EH (cell line): ENCODE data around the gene KRT14.
"Not testable (repeated sequence)": the region's sequence is repeated elsewhere in the genome, so short reads cannot be mapped to it uniquely, and the experiment has no call there.

Experiments used
- DNase-seq: peaks from one replicate; pipeline ENCODE4 v3.0.0-alpha.2; 2015; ENCODE audit warnings: low read depth

KRT14 gene

DNA sequence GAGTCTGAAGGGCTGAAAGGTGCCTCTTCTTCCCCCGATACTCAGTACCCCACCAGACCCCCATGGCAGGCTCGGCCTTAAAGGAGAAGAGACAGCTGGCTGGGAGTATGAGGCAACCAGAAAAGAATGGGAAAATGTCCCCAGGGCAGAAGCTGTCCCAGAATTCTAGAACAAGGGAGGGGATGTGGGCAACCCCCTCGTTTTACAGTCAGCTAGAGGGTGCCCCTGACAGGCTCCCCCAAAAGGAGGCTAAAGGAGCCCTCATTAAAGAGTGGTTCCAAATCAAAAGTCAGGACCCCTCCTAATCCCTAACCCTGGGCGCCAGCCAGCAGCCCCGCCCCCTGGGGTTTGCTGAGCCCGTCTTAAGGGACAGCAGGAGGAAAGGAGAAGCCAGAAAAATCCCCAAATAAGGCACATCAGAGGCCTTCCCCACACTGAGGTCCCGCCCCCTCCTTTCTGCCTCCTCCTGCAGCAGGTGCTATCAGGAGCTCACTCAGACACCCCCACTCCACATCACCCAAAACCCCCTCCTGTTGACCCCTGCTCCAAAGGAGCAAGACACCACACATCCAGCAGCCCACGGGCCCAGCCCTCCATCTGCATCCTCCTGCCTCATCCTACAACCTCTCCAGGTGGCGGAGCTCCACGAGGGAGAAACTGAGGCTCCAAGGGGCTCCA lies 36.6 kb upstream of the KRT14 start:
- DNase-seq = peak; percentile 61

DNA sequence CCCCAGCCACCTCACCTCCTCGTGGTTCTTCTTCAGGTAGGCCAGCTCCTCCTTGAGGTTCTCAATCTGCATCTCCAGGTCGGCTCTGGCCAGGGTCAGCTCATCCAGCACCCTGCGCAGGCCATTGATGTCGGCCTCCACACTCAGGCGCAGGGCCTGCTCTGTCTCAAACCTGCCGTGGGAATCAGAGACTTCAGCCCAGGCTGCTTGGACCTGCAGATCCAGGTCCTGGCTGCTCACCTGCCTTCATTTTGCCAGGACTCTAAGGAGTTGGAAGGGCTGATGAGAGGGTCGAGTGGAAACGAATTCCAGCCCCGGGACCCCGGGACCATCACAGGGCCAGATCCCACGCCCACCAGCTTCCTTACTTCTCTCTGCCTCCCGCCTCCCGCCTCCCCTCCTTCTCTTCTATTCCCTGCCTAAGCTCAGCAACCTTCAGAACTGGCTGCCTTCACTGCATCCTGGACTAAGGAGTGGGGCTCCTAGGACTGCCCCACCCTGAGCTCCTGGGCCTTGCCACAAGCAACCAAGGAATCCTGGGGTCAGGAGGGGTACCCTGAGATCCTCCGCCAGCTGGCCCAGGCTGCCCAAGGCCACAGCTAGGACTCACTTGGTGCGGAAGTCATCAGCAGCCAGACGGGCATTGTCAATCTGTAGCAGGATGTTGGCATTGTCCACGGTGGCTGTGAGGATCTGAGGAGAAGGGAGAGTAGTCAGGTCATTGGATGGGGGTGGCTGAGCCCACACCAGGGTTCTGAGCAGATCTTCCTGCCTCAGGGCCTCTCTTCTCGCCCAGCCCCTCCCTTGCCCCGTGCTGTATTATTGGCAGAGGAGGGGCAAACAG lies 35.9 kb upstream of the KRT14 start:
- DNase-seq = not testable (repeated sequence)

DNA sequence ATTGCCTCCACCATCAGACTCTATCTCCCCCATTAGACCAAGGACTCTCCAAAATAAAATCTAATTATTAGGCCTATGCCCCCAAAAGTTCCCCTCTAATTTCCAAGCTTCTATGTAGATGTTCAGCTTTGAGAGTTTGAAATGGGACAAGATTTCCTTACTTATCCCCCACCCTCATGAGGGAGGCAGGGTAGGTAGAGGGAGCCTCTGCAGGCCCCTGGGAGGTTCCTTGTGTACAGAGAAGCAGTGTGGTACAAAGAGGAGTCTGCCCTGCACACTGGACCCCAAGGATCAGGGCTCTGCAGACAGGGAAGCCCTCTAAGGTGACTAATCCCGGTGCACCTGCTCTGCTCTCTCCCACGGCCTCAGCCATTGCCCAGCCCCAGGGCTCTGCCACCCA lies 35.2 kb upstream of the KRT14 start:
- no peak for DNase-seq

DNA sequence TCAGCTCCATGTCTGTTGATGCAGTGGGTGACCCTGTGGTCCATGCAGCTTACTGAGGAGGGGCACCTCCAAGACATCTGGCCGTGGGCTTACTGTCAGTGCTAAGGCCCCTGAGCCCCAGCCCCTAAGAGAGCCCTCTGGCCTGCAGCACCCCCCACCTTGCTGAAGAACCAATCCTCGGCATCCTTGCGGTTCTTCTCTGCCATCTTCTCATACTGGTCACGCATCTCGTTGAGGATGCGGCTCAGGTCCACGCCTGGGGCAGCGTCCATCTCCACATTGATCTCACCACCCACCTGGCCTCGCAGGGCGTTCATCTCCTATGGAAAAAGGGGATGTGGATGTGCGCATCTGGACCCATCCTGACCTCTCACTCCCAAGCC lies 34.7 kb upstream of the KRT14 start:
- not testable (repeated sequence) for DNase-seq

DNA sequence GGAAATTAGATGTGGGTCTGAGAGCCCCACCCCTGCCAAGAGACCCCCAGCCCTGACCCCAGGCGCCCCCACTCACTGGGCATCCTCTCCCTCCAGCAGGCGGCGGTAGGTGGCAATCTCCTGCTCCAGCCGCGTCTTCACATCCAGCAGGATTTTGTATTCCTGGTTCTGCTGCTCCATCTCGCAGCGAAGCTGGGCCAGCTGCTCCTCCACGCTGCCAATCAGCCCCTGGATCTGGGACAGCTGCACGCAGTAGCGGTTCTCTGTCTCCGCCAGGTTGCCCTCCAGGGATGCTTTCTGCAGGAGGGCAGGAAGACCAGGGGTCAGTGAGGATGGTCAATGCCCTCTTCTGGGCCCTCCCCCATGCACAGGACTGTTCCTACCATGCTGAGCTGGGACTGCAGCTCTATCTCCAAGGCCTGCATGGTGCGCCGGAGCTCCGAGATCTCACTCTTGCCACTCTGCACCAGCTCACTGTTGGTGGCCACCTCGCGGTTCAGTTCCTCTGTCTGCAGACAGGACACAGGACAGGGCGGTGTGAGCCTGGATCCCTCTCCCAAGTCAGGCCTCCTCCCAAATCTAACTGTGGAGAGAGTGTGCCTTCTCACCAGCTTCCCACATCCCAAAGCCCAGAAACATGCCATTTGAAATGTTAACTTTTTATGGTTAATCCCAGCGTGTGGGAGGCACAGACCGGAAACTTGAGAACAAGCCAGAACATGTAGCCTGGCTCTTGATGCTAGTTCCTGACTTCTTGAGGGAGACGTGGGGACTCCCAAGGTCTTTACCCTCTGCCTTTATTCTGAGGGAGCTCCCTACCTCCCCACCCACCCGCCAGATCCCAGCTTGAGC lies 34.1 kb upstream of the KRT14 start:
- DNase-seq = peak; percentile 67

DNA sequence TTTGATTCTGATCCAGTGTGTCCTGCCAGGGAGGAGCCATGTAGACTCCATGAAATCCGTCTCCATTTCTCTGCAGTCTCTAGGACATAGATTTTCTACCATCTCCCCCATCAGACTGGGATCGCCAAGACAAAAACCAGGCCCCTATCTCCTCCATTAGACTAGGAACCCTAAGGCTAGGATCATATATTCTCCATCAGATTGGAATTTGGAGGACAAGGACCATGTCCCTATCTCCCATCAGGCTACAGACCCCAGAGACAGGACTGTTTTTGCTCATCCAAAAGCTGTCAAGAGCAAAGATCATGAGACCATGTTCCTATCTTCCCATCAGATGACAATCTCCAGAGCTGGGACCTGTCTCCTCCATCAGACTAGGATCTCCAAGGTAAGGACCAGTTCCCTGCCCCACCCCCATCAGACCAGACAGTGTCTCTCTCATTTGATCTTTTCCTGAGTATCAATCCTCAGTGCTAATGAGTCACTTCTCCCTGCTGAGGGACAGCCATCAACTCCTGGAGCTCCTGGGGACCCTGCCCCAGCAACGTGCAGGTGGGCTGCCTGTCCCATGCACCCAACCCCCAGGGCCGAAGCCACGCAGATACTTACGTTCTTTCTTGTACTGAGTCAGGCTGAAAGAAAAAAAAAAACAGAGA lies 33.4 kb upstream of the KRT14 start:
- DNase-seq = not testable (repeated sequence)

DNA sequence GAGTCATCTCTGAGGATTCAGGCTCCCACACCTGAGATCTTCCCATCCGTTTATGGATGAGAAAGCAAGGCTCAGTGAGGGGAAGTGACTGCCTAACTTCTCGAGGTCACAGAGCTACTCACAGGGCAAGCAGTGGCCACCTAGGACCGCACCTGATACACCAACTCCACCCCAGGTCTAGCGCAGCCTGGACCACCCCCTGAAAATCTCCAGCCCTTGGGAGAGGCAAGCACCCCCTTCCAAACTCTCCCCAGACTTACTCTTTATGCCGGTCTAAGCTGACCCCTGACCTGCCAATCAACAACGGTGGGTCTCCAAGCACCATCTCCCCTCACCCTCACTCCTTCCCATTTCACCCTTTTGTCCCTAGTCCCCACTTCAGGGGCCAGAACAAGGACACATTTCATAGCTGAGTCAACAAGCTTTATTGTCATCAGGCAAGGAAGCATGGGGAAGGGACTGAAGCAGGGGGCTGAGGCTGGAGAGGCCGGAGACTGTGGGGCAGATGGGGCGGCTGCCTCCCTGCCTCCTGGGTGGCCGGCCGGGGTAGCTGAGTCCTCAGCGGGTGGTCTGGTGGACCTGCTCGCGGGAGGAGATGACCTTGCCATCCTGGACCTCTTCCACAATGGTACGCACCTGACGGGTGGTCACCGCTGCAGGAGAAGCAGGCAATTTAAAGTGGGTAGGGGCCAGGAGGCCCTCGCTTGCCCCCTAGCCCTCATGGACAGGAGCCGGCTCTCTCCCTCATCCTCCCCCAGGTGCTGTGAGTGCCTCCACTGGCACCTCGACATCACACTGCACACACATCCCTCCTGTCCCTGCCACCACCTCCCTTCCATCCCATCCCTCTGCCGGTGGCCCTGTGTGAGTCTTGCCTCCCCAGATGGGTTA lies 32.6 kb upstream of the KRT14 start:
- no peak for DNase-seq

DNA sequence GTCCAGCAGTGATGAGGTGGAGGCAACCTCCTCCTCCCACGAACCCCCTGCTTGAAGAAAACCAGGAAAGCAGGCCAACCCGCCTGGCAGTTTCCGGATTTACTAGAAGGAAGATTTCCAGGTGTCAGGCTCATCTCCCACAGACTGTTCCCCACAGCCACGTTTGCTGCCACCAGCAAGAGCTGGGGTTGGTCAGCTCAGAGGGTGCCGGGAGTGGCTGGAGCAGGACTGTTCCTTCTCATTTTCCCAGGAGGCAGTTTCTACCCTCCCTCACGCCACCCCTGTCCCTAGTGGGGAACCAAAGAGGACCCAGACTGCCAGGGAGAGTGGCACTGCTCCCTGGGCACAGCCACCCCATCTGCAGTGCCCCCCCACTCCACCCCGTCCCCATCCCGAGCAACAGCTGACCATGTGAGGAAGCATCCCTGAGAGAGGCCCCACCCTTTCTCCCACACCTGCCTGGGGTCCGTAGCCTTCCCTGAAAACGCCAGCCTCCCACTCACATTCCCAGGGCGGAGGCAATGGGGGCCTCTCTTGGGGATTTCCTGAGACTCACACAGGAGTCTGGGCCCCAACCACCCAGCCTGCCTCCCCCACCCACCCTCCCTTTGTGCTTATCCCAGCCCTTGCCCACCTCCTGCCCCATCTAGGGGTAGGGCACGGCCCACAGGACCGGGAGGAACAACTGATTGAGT lies 31.8 kb upstream of the KRT14 start:
- no peak for DNase-seq

DNA sequence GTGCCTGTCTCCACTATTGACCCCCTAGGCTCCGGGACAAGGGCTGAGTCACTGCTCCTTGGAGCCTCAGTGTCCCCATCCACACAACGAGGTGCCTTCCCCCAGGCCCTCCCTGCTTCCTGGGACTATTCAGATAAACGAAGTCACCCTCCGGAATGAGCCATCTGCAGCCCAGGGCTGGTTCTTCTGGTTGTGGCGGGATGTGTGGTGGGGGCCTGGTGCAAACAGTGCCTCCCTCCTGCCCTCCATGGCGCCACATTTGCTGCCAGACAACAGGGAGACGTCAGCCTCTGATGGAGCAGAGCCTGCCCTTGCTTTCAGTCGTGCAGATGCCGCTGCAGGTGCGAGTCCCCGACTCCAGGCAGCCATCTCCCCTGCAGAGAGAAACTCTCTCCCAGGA lies 31.0 kb upstream of the KRT14 start:
- no peak for DNase-seq

DNA sequence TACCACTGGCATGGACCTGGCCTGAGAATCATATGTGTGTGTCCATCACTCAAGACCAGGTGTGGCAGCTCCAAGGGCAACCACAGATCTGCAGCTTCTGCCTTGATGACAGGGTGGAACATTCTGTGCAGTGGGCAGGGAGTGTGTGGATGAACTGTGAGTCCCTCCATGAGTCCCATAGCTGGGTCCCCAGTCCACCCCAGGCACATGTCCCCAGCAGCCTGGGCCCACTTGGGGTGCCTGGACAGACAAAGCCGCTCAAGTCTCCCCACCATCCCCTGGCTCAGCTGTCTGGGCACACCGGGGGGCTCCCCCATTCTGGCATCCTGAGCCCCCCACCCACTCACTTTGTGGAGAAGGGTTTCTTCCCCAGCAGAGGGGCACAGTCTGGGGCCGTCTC lies 30.4 kb upstream of the KRT14 start:
- no peak for DNase-seq

DNA sequence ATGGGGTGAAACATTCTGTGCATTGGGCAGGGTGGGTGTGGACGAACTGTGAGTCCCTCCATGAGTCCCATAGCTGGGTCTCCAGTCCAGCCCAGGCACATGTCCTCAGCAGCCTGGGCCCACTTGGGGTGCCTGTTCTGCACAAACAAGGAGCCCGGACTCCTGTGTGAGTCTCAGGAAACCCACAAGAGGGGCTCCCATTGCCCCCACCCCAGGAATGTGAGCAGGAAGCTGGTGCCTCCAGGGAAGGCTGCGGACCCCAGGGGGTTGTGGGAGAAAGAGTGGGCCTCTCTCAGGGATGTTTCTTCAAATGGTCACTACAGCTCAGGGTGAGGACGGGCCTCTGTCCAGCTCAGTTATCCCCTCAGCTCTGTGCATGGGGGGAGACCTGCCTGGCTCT lies 29.8 kb upstream of the KRT14 start:
- not testable (repeated sequence) for DNase-seq

DNA sequence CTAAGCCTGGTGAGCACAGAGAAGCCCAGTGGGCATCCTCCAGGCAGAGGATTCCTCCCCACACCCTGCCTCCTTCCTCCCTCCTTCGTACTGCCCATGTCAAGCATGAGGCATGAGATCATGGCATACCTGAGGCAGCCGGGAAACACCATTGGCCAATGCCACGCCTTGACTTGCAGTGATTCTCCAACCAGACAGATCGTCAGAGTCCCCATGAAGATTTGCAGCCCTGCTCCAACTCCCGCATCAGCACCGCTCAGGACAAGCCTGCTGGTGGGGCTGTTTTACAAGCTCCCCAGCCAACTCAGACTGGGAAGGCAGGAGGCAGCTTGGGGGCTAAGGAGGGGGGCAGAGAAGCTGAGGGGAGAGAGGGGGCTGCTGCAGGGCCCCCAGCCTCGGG lies 28.8 kb upstream of the KRT14 start:
- peak; percentile 18 for DNase-seq

DNA sequence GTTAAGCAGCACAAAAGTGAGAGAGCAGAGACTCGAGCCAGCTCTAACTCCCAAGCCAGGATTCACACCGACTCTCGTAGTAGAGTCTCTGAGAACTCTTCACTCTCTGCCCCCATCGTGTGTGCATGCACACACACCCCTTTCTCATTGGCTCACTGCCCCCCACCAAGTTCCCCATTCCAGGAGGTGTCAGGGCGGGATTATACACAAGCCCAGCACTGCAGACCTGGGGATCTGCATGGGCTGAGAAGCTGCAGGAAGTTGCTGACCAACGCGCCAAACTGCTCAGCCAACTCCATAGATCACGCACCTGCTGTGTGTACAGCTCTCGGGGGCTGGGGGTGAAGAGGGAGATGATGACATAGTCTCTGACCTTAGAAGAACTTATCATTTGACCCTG lies 28.1 kb upstream of the KRT14 start:
- DNase-seq = not testable (repeated sequence)

DNA sequence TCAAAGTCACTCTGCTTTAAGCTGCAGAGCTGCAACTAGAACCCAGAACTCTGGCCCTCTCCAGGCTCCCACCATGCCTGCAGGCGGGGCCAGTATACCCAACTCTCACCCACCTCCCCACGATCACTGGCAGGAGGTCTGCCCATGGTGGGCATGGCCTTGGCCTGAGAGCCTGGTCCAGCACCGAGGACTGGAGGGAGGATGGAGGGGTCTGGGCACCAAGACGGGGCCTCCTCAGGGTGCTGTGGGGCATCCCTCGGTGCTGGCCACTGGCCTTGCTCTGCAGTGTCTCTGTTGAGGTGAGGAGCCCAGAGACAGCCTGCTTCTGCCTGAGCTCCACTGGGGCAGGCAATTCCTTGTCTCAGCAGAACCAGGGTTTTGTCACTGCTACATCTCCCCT lies 27.4 kb upstream of the KRT14 start:
- DNase-seq = no peak

DNA sequence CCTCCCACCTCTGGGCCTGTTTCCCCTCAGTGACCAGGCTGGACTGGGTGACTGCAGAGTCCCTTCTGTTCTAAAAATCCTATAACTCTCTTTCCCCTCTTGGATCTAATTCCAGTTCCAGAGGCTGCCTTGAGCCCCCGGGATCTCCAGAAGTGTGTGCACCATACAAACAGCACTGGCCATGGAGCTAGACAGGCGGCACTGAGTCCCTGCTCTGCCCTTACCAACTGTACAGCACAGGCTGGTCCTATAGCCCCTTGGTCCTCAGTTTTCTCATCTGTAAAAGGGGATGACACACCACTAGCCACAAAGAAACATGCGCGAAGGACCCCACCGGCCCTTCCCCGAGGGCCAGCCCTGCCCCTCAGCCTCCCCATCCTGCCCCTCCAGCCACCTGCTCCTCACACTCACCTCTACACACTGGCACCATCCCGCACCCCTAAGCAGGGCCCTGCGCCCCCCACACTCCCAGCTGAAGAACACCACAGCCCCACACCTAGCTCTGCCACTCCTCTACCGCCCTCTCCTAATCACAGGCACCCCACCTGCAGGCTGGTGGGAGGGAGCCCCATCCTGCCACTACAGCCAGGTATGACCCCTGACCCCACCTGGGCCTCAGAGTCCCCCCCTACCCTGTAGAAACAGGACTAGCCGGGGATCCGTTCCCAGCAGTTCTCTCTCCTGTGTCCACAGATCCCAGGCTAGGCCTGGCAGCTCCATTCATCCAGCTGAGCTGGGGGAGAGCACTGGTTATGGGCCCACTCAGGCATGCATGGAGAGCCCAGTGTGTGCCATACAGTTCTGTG lies 26.8 kb upstream of the KRT14 start:
- no peak for DNase-seq

DNA sequence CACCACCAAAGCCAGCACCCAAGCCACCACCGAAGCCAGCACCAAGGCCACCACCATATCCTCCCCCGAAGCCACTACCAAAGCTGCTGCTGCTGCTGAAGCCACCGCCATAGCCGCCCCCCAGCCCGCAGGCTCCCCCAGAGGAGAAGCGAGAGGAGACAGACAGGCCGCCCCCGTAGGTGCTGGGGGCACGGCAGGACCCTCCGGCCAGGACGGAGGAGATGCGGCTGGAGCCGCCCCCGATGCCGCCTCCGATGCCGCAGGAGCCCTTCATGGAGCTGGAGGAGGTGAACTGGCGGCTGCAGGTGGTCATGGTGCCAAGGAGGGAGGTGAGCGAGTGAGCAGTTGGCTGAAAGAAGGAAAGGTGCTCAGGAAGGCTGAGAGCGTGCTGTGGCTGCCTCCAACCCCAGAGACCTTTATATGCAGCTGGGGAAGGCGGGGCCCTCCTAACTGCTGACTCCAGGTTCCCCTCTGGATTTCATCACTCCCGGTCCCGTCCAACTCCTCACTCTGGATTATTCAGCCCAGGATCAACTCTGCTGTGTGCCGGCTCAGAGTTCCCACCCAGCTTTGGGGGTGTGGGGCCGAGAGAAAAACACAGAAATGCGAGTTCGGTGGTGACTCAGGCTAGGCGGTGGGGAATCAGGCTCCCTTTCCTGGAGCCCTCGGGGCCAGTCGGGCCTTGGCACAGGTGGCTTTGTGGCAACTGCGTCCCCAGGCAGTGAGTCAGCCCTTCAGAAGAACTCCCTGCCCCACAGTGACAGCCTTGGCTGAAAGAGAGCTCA lies 25.9 kb upstream of the KRT14 start, which contains the start of gene KRT16:
KRT16 (minus strand) TSS at position 392 of the 785 bp plus-strand sequence; CDS start at position 313, 79 bp downstream.
- peak; percentile 73 for DNase-seq

DNA sequence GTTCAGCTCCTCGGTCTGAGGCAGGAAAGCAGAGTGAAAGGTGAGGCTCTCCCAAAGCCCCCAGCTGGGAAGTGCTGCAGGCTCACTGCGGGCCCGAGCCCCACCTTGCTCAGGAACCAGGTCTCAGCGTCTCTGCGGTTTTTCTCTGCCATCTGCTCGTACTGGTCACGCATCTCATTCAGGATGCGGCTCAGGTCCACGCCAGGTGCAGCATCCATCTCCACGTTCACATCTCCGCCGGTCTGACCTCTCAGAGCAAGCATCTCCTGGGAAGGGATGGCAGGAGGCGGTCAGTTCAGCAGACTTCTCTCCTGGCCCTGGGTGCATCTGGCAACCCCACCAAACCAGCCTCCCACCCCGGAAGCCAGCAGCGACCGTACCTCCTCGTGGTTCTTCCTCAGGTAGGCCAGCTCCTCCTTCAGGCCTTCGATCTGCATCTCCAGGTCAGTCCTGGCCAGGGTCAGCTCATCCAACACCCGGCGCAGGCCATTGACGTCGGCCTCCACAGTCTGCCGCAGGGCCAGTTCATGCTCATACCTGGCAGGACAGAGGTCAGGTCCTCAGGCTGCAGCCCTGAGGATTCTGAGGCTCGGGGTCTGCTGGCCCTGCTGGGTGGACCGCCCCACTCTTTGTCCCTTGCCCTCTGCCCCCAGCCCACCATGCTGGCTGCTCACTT lies 24.4 kb upstream of the KRT14 start:
- DNase-seq = no peak

DNA sequence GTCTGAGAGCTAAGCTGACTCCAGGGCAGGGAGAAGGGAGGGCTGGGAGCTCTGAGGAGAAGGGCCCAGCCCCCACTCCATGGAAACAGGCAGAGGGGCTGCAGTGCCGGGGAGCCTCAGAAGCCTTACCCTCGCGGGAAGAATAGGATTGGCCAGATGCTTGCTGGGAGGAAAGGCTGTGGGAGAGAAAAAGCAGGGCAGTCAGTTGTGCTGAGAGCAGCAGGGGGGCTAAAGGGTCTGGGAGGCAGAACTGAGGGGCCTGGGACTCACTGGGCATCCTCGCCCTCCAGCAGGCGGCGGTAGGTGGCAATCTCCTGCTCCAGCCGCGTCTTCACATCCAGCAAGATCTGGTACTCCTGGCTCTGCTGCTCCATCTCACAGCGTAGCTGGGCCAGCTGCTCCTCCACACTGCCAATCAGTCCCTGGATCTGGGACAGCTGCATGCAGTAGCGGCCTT lies 23.4 kb upstream of the KRT14 start:
- DNase-seq = not testable (repeated sequence)
